IMR-90 (cell line): Measurements from ENCODE around the gene UBE2QL1. TPM values are rescaled to one million over a fixed set of nuclear protein-coding genes. Genes with fewer than 3 reads are reported as not detected.

Experiments
- ATAC-seq: fragments of 200-7000 bp; cut with Tn5 transposase; 2 replicates; pipeline ENCODE4 v1.9.1; 2020; ENCODE audit warnings: low read depth, mild to moderate bottlenecking, moderate library complexity
- BruUV-seq: library from RNA; stranded (reverse); fragments of 400-500 nt; replicated peaks from 2 replicates; lab custom pipeline; 2021; lab: Mats Ljungman, UMichigan
- CTCF ChIA-PET: fragments of 300-600 bp; formaldehyde crosslinking; extraction: SDS; loops from one replicate; lab custom pipeline; 2021; ENCODE audit warnings: antibody characterized with exemption; lab: Yijun Ruan, JAX
- POLR2A ChIA-PET: fragments of 300-600 bp; sonication (Branson Sonifier 250); formaldehyde crosslinking; loops from one replicate; lab custom pipeline; 2022; ENCODE audit warnings: antibody characterized with exemption; ENCODE audit not compliant: unreplicated experiment; lab: Charles Lee
- DNase-seq: peaks from one replicate; pipeline ENCODE4 v3.0.0; 2013
- H2AFZ ChIP-seq: replicated peaks from 2 replicates; pipeline ENCODE3; 2013; ENCODE audit warnings: low read length, mild to moderate bottlenecking; ENCODE audit not compliant: poor library complexity
- H2AK5ac ChIP-seq: 2 replicates; pipeline ENCODE4 v1.6.1; 2013; ENCODE audit warnings: low read depth, low read length, inconsistent platforms
- H2AK9ac ChIP-seq: replicated peaks from 2 replicates; pipeline ENCODE3; 2013; ENCODE audit warnings: mild to moderate bottlenecking, low read depth, low read length, moderate library complexity; ENCODE audit not compliant: poor library complexity
- H2BK120ac ChIP-seq: 2 replicates; pipeline ENCODE4 v1.6.1; 2013; ENCODE audit warnings: low read depth, low read length, inconsistent platforms
- H2BK15ac ChIP-seq: 3 replicates; pipeline ENCODE4 v1.6.1; 2013; ENCODE audit warnings: low read depth, low read length, inconsistent platforms
- H2BK20ac ChIP-seq: 2 replicates; pipeline ENCODE4 v1.6.1; 2013; ENCODE audit warnings: low read depth, mild to moderate bottlenecking, inconsistent platforms, low read length, moderate library complexity
- H2BK5ac ChIP-seq: 2 replicates; pipeline ENCODE4 v1.6.1; 2013; ENCODE audit warnings: mild to moderate bottlenecking, low read depth, low read length, inconsistent platforms; ENCODE audit not compliant: poor library complexity, severe bottlenecking
- H3K14ac ChIP-seq: replicated peaks from 2 replicates; pipeline ENCODE4 v1.6.1; 2013; ENCODE audit warnings: low read depth, low read length, inconsistent platforms
- H3K18ac ChIP-seq: 2 replicates; pipeline ENCODE4 v1.6.1; 2013; ENCODE audit warnings: low read depth, low read length, control low read depth
- H3K23ac ChIP-seq: 2 replicates; pipeline ENCODE4 v1.6.1; 2013; ENCODE audit warnings: low read depth, low read length, inconsistent platforms
- H3K27ac ChIP-seq: 2 replicates; pipeline ENCODE4 v1.5.1; 2013; ENCODE audit warnings: mild to moderate bottlenecking, control low read depth, low read length; ENCODE audit not compliant: insufficient read depth
- H3K27me3 ChIP-seq: 2 replicates; pipeline ENCODE4 v1.6.1; 2013; ENCODE audit warnings: low read length; ENCODE audit not compliant: control insufficient read depth, insufficient read depth
- H3K36me3 ChIP-seq: 2 replicates; pipeline ENCODE4 v1.6.1; 2013; ENCODE audit warnings: low read length, mixed read lengths; ENCODE audit not compliant: control insufficient read depth, insufficient read depth
- H3K4ac ChIP-seq: 2 replicates; pipeline ENCODE4 v1.6.1; 2013; ENCODE audit warnings: low read depth, low read length, inconsistent platforms
- H3K4me1 ChIP-seq: 2 replicates; pipeline ENCODE4 v1.6.1; 2013; ENCODE audit warnings: low read length, mixed read lengths; ENCODE audit not compliant: control insufficient read depth, insufficient read depth
- H3K4me2 ChIP-seq: 2 replicates; pipeline ENCODE4 v1.6.1; 2013; ENCODE audit warnings: low read depth, mild to moderate bottlenecking, control low read depth, low read length, moderate library complexity
- H3K4me3 ChIP-seq: 2 replicates; pipeline ENCODE4 v1.5.1; 2013; ENCODE audit warnings: low read depth, mild to moderate bottlenecking, control low read depth, low read length, moderate library complexity; ENCODE audit not compliant: insufficient read depth
- H3K56ac ChIP-seq: 2 replicates; pipeline ENCODE4 v1.6.1; 2013; ENCODE audit warnings: low read length, inconsistent platforms; ENCODE audit not compliant: insufficient read depth; ENCODE audit errors: extremely low read depth
- H3K79me1 ChIP-seq, 2 experiments: 2 replicates each; pipeline ENCODE4 v1.6.1; 2013; ENCODE audit warnings: low read length in 2 of 2, inconsistent platforms in 1 of 2, low read depth in 1 of 2
- H3K9ac ChIP-seq: 2 replicates; pipeline ENCODE4 v1.6.1; 2013; ENCODE audit warnings: low read depth, low read length, control low read depth
- H3K9me1 ChIP-seq: 2 replicates; pipeline ENCODE4 v1.6.1; 2013; ENCODE audit warnings: low read length, inconsistent platforms; ENCODE audit not compliant: insufficient read depth
- H3K9me3 ChIP-seq: 2 replicates; pipeline ENCODE4 v1.6.1; 2013; ENCODE audit warnings: low read length; ENCODE audit not compliant: control insufficient read depth, insufficient read depth
- H4K20me1 ChIP-seq: 2 replicates; pipeline ENCODE4 v1.6.1; 2013; ENCODE audit warnings: low read length, inconsistent platforms; ENCODE audit not compliant: insufficient read depth
- H4K5ac ChIP-seq: 2 replicates; pipeline ENCODE4 v1.6.1; 2013; ENCODE audit warnings: mild to moderate bottlenecking, low read depth, low read length, control low read depth
- H4K8ac ChIP-seq, 2 experiments: 2 replicates each; pipeline ENCODE4 v1.6.1; 2013; ENCODE audit warnings: low read depth in 2 of 2, low read length in 2 of 2, control low read depth in 1 of 2, inconsistent platforms in 1 of 2
- H4K91ac ChIP-seq: 2 replicates; pipeline ENCODE4 v1.6.1; 2013; ENCODE audit warnings: low read depth, low read length, inconsistent platforms; ENCODE audit not compliant: insufficient read depth
- CEBPB ChIP-seq: IDR thresholded peaks from 2 replicates; pipeline ENCODE4 v1.6.1; 2012; ENCODE audit warnings: low read depth, low read length, improper control_type of control experiment
- CHD1 ChIP-seq: IDR thresholded peaks from 2 replicates; pipeline ENCODE4 v1.6.1; 2012; ENCODE audit warnings: low read depth, low read length, improper control_type of control experiment
- FOS ChIP-seq: fragments of 150-350 bp; IDR thresholded peaks from 2 replicates; pipeline ENCODE4 v1.6.1; 2016; ENCODE audit warnings: low read depth, low read length
- MAFK ChIP-seq: IDR thresholded peaks from 2 replicates; pipeline ENCODE4 v1.6.1; 2012; ENCODE audit warnings: low read depth, low read length, improper control_type of control experiment
- MXI1 ChIP-seq: IDR thresholded peaks from 2 replicates; pipeline ENCODE4 v1.6.1; 2012; ENCODE audit warnings: low read depth, mild to moderate bottlenecking, low read length, moderate library complexity, borderline replicate concordance
- POLR2A ChIP-seq: IDR thresholded peaks from 2 replicates; pipeline ENCODE4 v1.6.1; 2012; ENCODE audit warnings: mild to moderate bottlenecking, low read depth, low read length
- RAD21 ChIP-seq: IDR thresholded peaks from 2 replicates; pipeline ENCODE4 v1.6.1; 2012; ENCODE audit warnings: low read length, improper control_type of control experiment
- RCOR1 ChIP-seq: IDR thresholded peaks from 2 replicates; pipeline ENCODE4 v1.6.1; 2012; ENCODE audit warnings: mild to moderate bottlenecking, low read length, improper control_type of control experiment; ENCODE audit not compliant: insufficient replicate concordance
- RFX5 ChIP-seq: IDR thresholded peaks from 2 replicates; pipeline ENCODE4 v1.8.0; 2012; ENCODE audit warnings: low read depth, mild to moderate bottlenecking, low read length, moderate library complexity
- SMC3 ChIP-seq: fragments of 150-350 bp; IDR thresholded peaks from 2 replicates; pipeline ENCODE4 v1.6.1; 2016; ENCODE audit warnings: low read depth, mild to moderate bottlenecking, antibody characterized with exemption, low read length, moderate library complexity
- WGBS, 2 experiments: methylation state at CpG; one replicate each; pipeline versions ENCODE4 v1.1.5 to v1.1.7; 2013; ENCODE audit warnings: missing lambda C conversion rate in 2 of 2; ENCODE audit not compliant: insufficient read length in 1 of 2; ENCODE audit errors: extremely low coverage in 2 of 2; 5-methylcytosine and 5-hydroxymethylcytosine counted together
- dilution Hi-C: fragments of 300-500 bp; cut with HindIII; formaldehyde crosslinking; loops from one replicate; pipeline ENCODE4 v1.14.3; 2018; ENCODE audit warnings: low sequenced_read_pairs; ENCODE audit not compliant: unreplicated experiment
- in situ Hi-C: fragments of 300-500 bp; cut with MboI; formaldehyde crosslinking; loops from 3 replicates; pipeline ENCODE4 v1.14.3; 2019; ENCODE audit warnings: low sequenced_read_pairs, inconsistent platforms, mixed read lengths
- intact Hi-C: fragments of 100-400 bp; cut with micrococcal nuclease; formaldehyde crosslinking; loops from 2 replicates; pipeline ENCODE4 v1.10.0; 2022
- polyA plus RNA-seq, 3 experiments: library from polyadenylated mRNA; depleted of rRNA; stranded (reverse); fragments of >200 nt; gene quantifications; 2 replicates each; pipeline ENCODE4 v1.2.3, GENCODE V29; 2012; ENCODE audit warnings: low replicate concordance in 1 of 3
- total RNA-seq: library from RNA; depleted of rRNA; stranded (reverse); fragments of >200 nt; gene quantifications from 2 replicates; pipeline ENCODE4 v1.2.3, GENCODE V29; 2012
- TF ChIP-seq, protein P1 (sequence below): fragments of 150-350 bp; IDR thresholded peaks from 2 replicates; pipeline ENCODE4 v1.6.1; 2016; ENCODE audit warnings: low read depth, mild to moderate bottlenecking, low read length, moderate library complexity, borderline replicate concordance
- TF ChIP-seq, protein P2 (sequence below): conservative IDR thresholded peaks from 2 replicates; pipeline ENCODE4 v1.5.1; 2012; ENCODE audit warnings: mild to moderate bottlenecking, low read depth, low read length, improper control_type of control experiment
- TF ChIP-seq, protein P3 (sequence below): fragments of 150-350 bp; IDR thresholded peaks from 2 replicates; pipeline ENCODE4 v1.6.1; 2017; ENCODE audit warnings: mild to moderate bottlenecking, antibody characterized with exemption, low read length, low read depth

UBE2QL1 gene
- total and polyA plus RNA-seq, 2 of the 4 experiments (the other 2 are of a cell fraction) = not detected

DNA sequence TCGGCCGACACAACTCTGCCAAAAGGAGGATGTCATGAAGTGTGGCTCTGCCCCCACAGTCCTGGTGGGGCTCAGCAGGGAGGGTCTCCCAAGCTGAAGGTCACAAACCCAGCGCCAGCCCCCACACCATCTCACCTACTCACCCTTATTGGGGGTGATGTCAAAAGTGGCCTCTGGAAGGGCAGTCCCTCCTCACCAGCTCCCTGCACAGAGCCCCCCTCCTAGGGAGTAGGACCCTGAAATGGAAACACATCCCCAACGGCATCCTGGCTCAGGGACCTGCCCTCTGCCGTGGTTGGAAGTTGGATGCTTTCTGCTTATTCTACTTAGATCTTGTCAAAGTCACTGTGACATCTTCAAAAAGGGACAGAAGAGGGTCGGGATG lies 94.7 kb downstream of the UBE2QL1 start (continued):
- TF ChIP-seq FOS (no peak), MAFK (no peak), POLR2A (no peak), MXI1 (no peak)

DNA sequence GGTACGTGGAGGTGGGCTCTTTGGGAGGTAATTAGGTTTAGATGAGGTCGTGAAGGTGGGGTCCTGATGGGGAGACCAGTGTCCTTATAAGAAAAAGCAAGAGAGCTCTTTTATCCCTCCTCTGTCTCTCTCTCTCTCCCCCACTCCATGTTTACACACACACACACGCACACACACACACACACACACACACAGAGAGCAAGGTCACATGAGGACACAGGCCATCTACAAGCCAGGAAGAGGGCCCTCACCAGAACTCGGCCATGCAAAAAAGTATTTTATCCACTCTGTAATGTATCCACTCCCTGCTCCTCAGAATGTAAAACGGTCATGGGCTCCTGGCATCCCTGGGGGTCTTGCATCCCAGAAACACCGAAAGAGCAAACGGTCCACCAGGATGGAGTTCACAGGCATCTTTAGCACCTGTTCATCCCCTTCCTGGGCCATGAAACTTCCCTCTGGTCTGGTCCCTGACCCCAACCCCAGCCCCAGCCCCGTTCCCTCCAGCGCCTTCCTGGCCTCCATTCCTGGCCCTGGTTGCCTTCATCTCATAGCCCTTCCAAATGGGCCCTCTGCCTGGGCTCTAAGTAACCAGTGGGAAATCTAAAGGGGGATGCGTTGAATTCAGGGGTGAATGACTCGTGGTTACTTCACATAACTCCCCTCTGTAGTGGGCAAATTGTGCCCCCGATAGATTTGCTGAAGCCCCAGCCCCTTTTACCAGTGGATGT lies 95.3 kb downstream of the UBE2QL1 start:
- H2BK15ac ChIP-seq = no peak overlapping the region
- in situ Hi-C loops (no loop called here), intact Hi-C loops (no loop called here), dilution Hi-C loops (no loop called here)
- 36% methylated on average over 2 of the region's 12 CpGs; no CpG with 5 or more reads in 1 of the 2 experiments for whole genome bisulfite sequencing, 2 experiments
- no peak overlapping the region for H2AFZ ChIP-seq
- no peak overlapping the region for H3K14ac ChIP-seq
- POLR2A ChIA-PET = no interaction called here
- no peaks in the 10 kb centered on the region for H4K20me1 ChIP-seq
- H3K4me3 ChIP-seq = no peak overlapping the region
- H3K27me3 ChIP-seq = peaks cover under 1% of the 10 kb centered on the region; the same call in 1 of the 2 replicates
- no TSS peak for BruUV-seq
- no peak overlapping the region for H3K4me2 ChIP-seq
- H2AK9ac ChIP-seq = no peak overlapping the region
- no peak overlapping the region for H4K91ac ChIP-seq
- no peak overlapping the region for H4K5ac ChIP-seq
- no peaks in the 10 kb centered on the region for H3K79me1 ChIP-seq
- no peaks in the 10 kb centered on the region for H3K4me1 ChIP-seq
- no peak overlapping the region for H3K4ac ChIP-seq
- H3K23ac ChIP-seq = no peak overlapping the region
- no peak overlapping the region for H3K56ac ChIP-seq
- DNase-seq (no peak), ATAC-seq (no peak)
- no peak overlapping the region for H2BK5ac ChIP-seq
- H2BK20ac ChIP-seq = no peak overlapping the region
- H2AK5ac ChIP-seq = no peak overlapping the region
- no peak overlapping the region for H3K27ac ChIP-seq
- CTCF ChIA-PET = no interaction called here
- H2BK120ac ChIP-seq = no peak overlapping the region
- H3K9ac ChIP-seq = no peak overlapping the region
- no peak overlapping the region for H3K18ac ChIP-seq
- no peaks in the 10 kb centered on the region for H3K36me3 ChIP-seq
- no peak overlapping the region for H4K8ac ChIP-seq
- H3K9me1 ChIP-seq = no peaks in the 10 kb centered on the region
- H3K9me3 ChIP-seq = no peaks in the 10 kb centered on the region
- no peak for TF ChIP-seq CHD1
- no peak for TF ChIP-seq RCOR1
- TF ChIP-seq, protein P1, sequence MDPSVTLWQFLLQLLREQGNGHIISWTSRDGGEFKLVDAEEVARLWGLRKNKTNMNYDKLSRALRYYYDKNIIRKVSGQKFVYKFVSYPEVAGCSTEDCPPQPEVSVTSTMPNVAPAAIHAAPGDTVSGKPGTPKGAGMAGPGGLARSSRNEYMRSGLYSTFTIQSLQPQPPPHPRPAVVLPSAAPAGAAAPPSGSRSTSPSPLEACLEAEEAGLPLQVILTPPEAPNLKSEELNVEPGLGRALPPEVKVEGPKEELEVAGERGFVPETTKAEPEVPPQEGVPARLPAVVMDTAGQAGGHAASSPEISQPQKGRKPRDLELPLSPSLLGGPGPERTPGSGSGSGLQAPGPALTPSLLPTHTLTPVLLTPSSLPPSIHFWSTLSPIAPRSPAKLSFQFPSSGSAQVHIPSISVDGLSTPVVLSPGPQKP = no peak
- no peak for TF ChIP-seq RAD21
- no peak for TF ChIP-seq POLR2A
- no peak for TF ChIP-seq MAFK
- TF ChIP-seq, protein P2, sequence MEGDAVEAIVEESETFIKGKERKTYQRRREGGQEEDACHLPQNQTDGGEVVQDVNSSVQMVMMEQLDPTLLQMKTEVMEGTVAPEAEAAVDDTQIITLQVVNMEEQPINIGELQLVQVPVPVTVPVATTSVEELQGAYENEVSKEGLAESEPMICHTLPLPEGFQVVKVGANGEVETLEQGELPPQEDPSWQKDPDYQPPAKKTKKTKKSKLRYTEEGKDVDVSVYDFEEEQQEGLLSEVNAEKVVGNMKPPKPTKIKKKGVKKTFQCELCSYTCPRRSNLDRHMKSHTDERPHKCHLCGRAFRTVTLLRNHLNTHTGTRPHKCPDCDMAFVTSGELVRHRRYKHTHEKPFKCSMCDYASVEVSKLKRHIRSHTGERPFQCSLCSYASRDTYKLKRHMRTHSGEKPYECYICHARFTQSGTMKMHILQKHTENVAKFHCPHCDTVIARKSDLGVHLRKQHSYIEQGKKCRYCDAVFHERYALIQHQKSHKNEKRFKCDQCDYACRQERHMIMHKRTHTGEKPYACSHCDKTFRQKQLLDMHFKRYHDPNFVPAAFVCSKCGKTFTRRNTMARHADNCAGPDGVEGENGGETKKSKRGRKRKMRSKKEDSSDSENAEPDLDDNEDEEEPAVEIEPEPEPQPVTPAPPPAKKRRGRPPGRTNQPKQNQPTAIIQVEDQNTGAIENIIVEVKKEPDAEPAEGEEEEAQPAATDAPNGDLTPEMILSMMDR = no peak
- TF ChIP-seq SMC3 = no peak
- TF ChIP-seq, protein P3, sequence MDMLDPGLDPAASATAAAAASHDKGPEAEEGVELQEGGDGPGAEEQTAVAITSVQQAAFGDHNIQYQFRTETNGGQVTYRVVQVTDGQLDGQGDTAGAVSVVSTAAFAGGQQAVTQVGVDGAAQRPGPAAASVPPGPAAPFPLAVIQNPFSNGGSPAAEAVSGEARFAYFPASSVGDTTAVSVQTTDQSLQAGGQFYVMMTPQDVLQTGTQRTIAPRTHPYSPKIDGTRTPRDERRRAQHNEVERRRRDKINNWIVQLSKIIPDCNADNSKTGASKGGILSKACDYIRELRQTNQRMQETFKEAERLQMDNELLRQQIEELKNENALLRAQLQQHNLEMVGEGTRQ = no peak
- TF ChIP-seq FOS = no peak
- no peak for TF ChIP-seq CEBPB
- TF ChIP-seq MXI1 = no peak
- no peak for TF ChIP-seq RFX5
